Stomach (tissue), 9 donors: ENCODE measurements around the gene SNCA. TPM values are rescaled to one million over a fixed set of nuclear protein-coding genes. Genes with fewer than 3 reads are reported as not detected.

Source experiments
- DNase-seq, 2 donors: peaks; one replicate each; pipeline versions ENCODE4 v3.0.0 to v3.0.0-alpha.2; 2013 to 2019
- H3K27ac ChIP-seq, 5 donors: fragments of 200-600 bp in 4 of 5; sonication (generic) in 4 of 5; one replicate each; pipeline ENCODE4 v1.5.1; 2013 to 2019; ENCODE audit warnings: mild to moderate bottlenecking in 1 of 5, moderate library complexity in 1 of 5
- H3K27me3 ChIP-seq, 3 donors: fragments of 200-600 bp; sonication (generic); one replicate each; pipeline ENCODE4 v1.5.1; 2017 to 2019; ENCODE audit warnings: mixed run types in 1 of 3
- H3K36me3 ChIP-seq, 4 donors: fragments of 200-600 bp; sonication (generic); 1 replicate in 3 of 4; 2 replicates in 1 of 4; pipeline ENCODE4 v1.5.1; 2016 to 2019
- H3K4me1 ChIP-seq, 4 donors: fragments of 200-600 bp; sonication (generic); one replicate each; pipeline ENCODE4 v1.5.1; 2016 to 2019
- H3K4me3 ChIP-seq, 4 donors: fragments of 200-600 bp; sonication (generic) in 3 of 4; one replicate each; pipeline ENCODE4 v1.5.1; 2016 to 2019; ENCODE audit warnings: mild to moderate bottlenecking in 1 of 4
- H3K9me3 ChIP-seq, 4 donors: fragments of 200-600 bp; sonication (generic); one replicate each; pipeline ENCODE4 v1.5.1; 2016 to 2019
- CTCF ChIP-seq, 7 experiments: fragments of 450-650 bp in 4 of 7; fragments of 200-600 bp in 3 of 7; sonication (generic) in 3 of 7; IDR thresholded peaks; one replicate each; pipeline ENCODE4 v1.5.1; 2016 to 2019; ENCODE audit warnings: antibody characterized with exemption in 7 of 7, control low read depth in 2 of 7, mild to moderate bottlenecking in 1 of 7
- EP300 ChIP-seq: sonication (generic); formaldehyde crosslinking; IDR thresholded peaks from one replicate; pipeline ENCODE4 v1.6.1; 2017; ENCODE audit warnings: antibody characterized with exemption
- POLR2A ChIP-seq, 4 donors: fragments of 450-650 bp; IDR thresholded peaks; one replicate each; pipeline ENCODE4 v1.6.1; 2016; ENCODE audit warnings: antibody characterized with exemption in 4 of 4, control low read depth in 2 of 4, mild to moderate bottlenecking in 1 of 4, moderate library complexity in 1 of 4
- POLR2AphosphoS5 ChIP-seq, 3 donors: sonication (generic); formaldehyde crosslinking; IDR thresholded peaks; one replicate each; pipeline ENCODE4 v1.6.1; 2016; ENCODE audit warnings: antibody characterized with exemption in 3 of 3
- WGBS, 5 donors: extraction: QIAGEN DNeasy Blood & Tissue Kit in 3 of 5; methylation state at CpG; one replicate each; pipeline versions ENCODE4 v1.1.5 to v1.1.7; 2013 to 2018; 5-methylcytosine and 5-hydroxymethylcytosine counted together
- intact Hi-C: fragments of 100-400 bp; cut with DNase I; formaldehyde crosslinking; loops from one replicate; pipeline ENCODE4 v1.15.1; 2023; ENCODE audit warnings: low total_unique reads
- polyA plus RNA-seq, 3 donors: library from polyadenylated mRNA; stranded (reverse); fragments of 200-250 nt; gene quantifications; one replicate each; pipeline ENCODE4 v1.2.3, GENCODE V29; 2013
- total RNA-seq, 5 donors: library from RNA; depleted of rRNA; stranded (reverse); fragments of >200 nt; gene quantifications; one replicate each; pipeline versions ENCODE4 v1.1.0 to v1.2.3, GENCODE V29; 2014 to 2016
- donor health status: healthy with polysubstance abuse.
- donor health status: Bipolar disorder and iron deficiency.
- donor health status: healthy.

Gene SNCA
- total and polyA plus RNA-seq, 8 donors = 0.58 to 152 (median 5.8) TPM; not detected in 2

DNA sequence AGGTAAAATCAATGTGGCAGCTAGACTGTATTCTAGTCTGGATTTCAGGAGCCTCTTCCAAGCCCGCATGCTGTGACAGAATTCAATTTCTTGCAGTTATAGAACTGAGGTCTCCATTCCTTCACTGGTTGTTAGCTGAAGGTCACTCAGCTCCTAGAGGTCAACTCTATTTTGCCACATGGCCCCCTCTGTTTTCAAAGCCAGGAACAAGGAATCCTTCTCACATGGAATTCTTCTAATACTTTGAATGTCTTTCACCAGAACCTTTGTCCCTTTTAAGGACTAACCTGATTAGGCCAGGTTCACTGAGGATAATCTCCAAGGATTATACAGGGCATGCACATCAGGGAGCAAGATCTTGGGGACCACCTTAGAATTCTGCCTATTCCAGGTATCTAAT lies 34.2 kb upstream of the SNCA start:
- TF ChIP-seq POLR2A (IDR thresholded peaks at IDR 0.05) (no peak), POLR2AphosphoS5 (IDR thresholded peaks at IDR 0.05) (no peak), EP300 (no peak), CTCF (IDR thresholded peaks at IDR 0.05) (no peak)
- Histone ChIP-seq H3K4me1 (no peaks in the 10 kb centered on the region), H3K9me3 (no peaks in the 10 kb centered on the region), H3K27me3 (no peaks in the 10 kb centered on the region), H3K27ac (no peak overlapping the region), H3K4me3 (no peak overlapping the region), H3K36me3 (no peaks in the 10 kb centered on the region)
- DNase-seq = no peak
- 85 to 100% (median 93%) methylated on average over 1 of the region's 1 CpG for WGBS, 5 donors
- intact Hi-C loops = no loop called here

DNA sequence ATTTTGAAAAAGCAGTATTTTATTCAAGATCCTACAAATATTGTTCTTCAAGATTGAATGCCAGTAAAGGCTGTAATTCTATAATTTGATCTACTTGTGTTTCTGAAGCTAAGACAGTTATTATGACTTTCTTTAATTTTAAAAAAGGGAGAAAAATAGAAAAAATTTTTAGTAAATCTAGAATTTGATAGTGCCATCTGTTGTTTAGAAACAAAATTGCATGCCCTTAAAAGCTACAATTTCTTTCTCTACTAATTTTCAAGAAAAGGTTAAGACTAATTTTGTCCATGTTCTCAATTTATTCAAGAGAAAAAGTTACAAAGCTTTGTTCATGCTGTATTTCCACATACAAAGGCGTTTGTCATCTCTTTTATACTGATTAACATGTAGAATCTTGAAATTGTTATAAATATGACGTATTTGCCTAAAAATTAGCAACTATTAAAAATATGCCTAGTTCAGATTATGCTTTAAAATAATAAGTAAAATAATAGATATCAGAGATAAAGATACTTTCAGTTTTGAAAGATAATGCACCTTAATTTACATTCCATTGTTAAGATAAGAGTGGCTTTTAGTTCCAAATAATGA lies 32.1 kb upstream of the SNCA start:
- DNase-seq = no peak
- no peaks in the 10 kb centered on the region for H3K36me3 ChIP-seq
- H3K4me3 ChIP-seq = no peak overlapping the region
- TF ChIP-seq POLR2AphosphoS5 (IDR thresholded peaks at IDR 0.05) (no peak), POLR2A (IDR thresholded peaks at IDR 0.05) (no peak), CTCF (IDR thresholded peaks at IDR 0.05) (peak in 3 of 7 experiments; percentile 8 to 37 (median 34))
- no peak overlapping the region for H3K27ac ChIP-seq
- 54 to 64% (median 55%) methylated on average over 2 of the region's 2 CpGs for WGBS, 5 donors
- no peaks in the 10 kb centered on the region for H3K27me3 ChIP-seq
- no peaks in the 10 kb centered on the region for H3K4me1 ChIP-seq
- intact Hi-C loops = no loop called here
- H3K9me3 ChIP-seq = no peaks in the 10 kb centered on the region

- TF ChIP-seq EP300 (no peak), POLR2AphosphoS5 (IDR thresholded peaks at IDR 0.05) (no peak), POLR2A (IDR thresholded peaks at IDR 0.05) (no peak), CTCF (IDR thresholded peaks at IDR 0.05) (no peak)
- Histone ChIP-seq H3K4me3 (no peak overlapping the region), H3K9me3 (no peaks in the 10 kb centered on the region), H3K27ac (no peak overlapping the region), H3K4me1 (no peaks in the 10 kb centered on the region), H3K27me3 (no peaks in the 10 kb centered on the region), H3K36me3 (no peaks in the 10 kb centered on the region)
- intact Hi-C loops = no loop called here
- no peak for DNase-seq
Measured at GRCh38 chr4:89868276-89868675, 31.3 kb upstream of the SNCA start.

GRCh38 chr4:89863533-89863932 lies 26.6 kb upstream of the SNCA start:
- Histone ChIP-seq H3K4me1 (no peaks in the 10 kb centered on the region), H3K27ac (no peak overlapping the region), H3K36me3 (no peaks in the 10 kb centered on the region), H3K27me3 (no peaks in the 10 kb centered on the region), H3K9me3 (no peaks in the 10 kb centered on the region), H3K4me3 (no peak overlapping the region)
- no peak for DNase-seq
- intact Hi-C loops = no loop called here
- WGBS, 5 donors = 63 to 72% (median 70%) methylated on average over 5 of the region's 5 CpGs
- TF ChIP-seq POLR2A (IDR thresholded peaks at IDR 0.05) = no peak
- no peak for TF ChIP-seq CTCF (IDR thresholded peaks at IDR 0.05)
- TF ChIP-seq POLR2AphosphoS5 (IDR thresholded peaks at IDR 0.05) = no peak
- no peak for TF ChIP-seq EP300
